ENCODE results near the gene MAVS. TPM values are rescaled to one million over a fixed set of nuclear protein-coding genes. Genes with fewer than 3 reads are reported as not detected.
"Not testable (repeated sequence)": the region's sequence is repeated elsewhere in the genome, so short reads cannot be mapped to it uniquely, and the experiment has no call there.

MAVS gene
- total RNA-seq, 3 donors from 2014 or later: 23.3 to 32.3 (median 24.6) TPM

DNA sequence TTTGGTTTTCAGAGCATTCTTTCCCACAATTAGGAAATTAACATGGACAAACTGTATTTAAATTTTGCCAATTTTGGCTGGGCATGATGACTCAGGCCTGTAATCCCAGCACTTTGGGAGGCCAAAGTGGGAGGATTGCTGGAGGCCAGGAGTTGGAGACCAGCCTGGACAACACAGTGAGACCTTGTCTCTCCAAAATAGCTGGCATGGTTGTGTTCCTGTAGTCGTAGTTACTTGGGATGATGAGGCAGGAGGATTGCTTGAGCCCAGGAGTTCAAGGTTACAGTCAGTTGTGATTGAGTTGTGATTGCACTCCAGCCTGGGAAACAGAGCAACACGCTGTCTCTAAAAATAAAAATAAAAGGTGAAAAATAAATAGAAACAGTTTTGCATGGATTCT is 57.6 kb downstream of the MAVS start:
- no peak for DNase-seq (ENCODE audit: low spot score in 2 of 2)
- no peak overlapping the region for H3K27ac ChIP-seq
- TF ChIP-seq, protein P1, sequence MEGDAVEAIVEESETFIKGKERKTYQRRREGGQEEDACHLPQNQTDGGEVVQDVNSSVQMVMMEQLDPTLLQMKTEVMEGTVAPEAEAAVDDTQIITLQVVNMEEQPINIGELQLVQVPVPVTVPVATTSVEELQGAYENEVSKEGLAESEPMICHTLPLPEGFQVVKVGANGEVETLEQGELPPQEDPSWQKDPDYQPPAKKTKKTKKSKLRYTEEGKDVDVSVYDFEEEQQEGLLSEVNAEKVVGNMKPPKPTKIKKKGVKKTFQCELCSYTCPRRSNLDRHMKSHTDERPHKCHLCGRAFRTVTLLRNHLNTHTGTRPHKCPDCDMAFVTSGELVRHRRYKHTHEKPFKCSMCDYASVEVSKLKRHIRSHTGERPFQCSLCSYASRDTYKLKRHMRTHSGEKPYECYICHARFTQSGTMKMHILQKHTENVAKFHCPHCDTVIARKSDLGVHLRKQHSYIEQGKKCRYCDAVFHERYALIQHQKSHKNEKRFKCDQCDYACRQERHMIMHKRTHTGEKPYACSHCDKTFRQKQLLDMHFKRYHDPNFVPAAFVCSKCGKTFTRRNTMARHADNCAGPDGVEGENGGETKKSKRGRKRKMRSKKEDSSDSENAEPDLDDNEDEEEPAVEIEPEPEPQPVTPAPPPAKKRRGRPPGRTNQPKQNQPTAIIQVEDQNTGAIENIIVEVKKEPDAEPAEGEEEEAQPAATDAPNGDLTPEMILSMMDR (IDR thresholded peaks at IDR 0.05): no peak
- TF ChIP-seq POLR2AphosphoS5 (IDR thresholded peaks at IDR 0.05): no peak
- no peak overlapping the region for H3K4me3 ChIP-seq
- H3K36me3 ChIP-seq: no peaks in the 10 kb centered on the region
- H3K4me1 ChIP-seq: no peaks in the 10 kb centered on the region
- no peaks in the 10 kb centered on the region for H3K27me3 ChIP-seq
- intact Hi-C loops (cut with DNase I; ENCODE audit: low total_unique reads): no loop called here
- H3K9me3 ChIP-seq: no peaks in the 10 kb centered on the region

DNA sequence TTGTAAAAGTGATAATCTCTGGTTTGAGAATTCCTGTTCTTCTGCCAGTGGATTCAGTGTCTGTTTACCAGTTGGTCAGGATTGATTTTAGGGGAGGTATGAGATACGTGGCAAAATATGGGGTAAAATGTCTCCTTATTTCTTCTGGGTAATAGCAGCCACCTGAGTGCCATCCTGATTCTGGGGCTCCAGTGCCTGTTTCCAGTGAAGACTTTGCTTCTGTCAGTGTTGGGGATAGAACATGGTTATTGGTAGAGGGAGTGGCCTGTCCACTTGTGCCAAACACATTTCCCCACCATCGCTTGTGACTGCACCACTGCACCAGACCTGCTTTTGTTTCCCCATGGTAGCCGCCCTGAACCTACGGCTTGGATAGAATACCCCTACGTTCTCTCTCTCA is 58.2 kb downstream of the MAVS start:
- no peak for TF ChIP-seq POLR2A (IDR thresholded peaks at IDR 0.05)
- TF ChIP-seq POLR2AphosphoS5 (IDR thresholded peaks at IDR 0.05): no peak
- TF ChIP-seq, protein P1 (IDR thresholded peaks at IDR 0.05): no peak
- Histone ChIP-seq H3K4me3 (no peak overlapping the region), H3K4me1 (no peaks in the 10 kb centered on the region), H3K27ac (no peak overlapping the region), H3K36me3 (no peaks in the 10 kb centered on the region), H3K9me3 (no peaks in the 10 kb centered on the region), H3K27me3 (no peaks in the 10 kb centered on the region)
- intact Hi-C loops (cut with DNase I; ENCODE audit: low total_unique reads): no loop called here
- no peak for DNase-seq (ENCODE audit: low spot score in 2 of 2)

DNA sequence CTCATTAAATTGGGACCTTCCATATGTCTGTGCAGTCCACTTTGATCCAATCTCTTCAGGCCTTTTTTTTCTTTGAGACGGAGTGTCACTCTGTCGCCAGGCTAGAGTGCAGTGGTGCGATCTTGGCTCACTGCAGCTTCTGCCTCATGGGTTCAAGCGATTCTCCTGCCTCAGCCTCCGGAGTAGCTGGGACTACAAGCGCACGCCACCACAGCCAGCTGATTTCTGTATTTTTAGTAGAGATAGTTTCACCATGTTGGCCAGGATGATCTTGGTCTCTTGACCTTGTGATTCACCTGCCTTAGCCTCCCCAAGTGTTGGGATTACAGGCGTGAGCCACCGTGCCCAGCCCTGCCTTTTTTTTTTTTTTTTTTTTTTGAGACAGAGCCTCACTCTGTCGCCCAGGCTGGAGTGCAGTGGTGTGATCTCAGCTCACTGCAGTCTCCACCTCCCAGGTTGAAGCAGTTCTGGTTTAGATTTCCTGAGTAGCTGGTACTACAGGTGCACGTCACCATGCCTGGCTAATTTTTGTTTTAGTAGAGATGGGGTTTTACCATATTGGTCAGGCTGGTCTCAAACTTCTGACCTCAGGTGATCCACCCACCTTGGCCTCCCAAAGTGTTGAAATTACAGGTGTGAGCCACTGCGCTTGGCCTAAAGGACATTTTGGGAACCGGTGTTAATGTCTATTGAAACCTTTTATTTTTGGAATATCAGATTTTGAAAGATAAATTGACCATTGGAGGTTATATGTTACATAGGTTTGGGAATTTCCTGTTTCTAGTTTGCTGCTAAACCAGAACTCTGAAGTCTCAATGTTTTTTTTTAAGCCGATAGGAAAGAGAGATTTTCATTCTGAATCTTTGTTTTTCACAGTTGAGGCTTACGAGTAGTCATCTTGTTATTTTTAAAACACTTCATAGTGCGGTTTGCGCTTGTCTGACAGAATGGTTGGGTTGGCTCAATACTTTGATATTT is 60.4 kb downstream of the MAVS start:
- H3K4me3 ChIP-seq; H3K27ac ChIP-seq; H3K9me3 ChIP-seq; H3K4me1 ChIP-seq; intact Hi-C loops (cut with DNase I; ENCODE audit: low total_unique reads); H3K27me3 ChIP-seq; H3K36me3 ChIP-seq; DNase-seq (ENCODE audit: low spot score in 2 of 2): not testable (repeated sequence)

DNA sequence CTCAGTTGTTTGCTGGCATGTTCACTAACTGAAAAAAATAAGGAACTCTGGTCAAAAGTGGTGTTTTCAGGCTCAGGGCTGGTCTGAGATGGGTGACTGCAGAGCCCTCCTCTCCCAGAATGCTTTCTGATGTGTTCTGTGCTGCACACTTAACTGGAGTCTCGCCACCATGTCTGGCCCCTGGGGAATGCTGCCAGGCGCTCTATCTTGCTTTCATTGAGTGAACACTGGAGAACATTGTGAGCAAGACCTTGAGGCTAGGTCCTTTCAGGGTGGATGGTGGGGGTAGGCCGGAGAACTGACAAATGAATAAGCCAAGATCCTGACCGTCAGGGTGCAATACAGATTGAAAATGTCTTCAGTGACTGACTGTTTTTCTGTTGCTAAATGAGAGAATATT is 62.0 kb downstream of the MAVS start:
- H3K4me1 ChIP-seq: no peaks in the 10 kb centered on the region
- TF ChIP-seq POLR2A (IDR thresholded peaks at IDR 0.05): no peak
- TF ChIP-seq POLR2AphosphoS5 (IDR thresholded peaks at IDR 0.05): no peak
- DNase-seq (ENCODE audit: low spot score in 2 of 2): no peak
- H3K9me3 ChIP-seq: no peaks in the 10 kb centered on the region
- intact Hi-C loops (cut with DNase I; ENCODE audit: low total_unique reads): no loop called here
- no peak overlapping the region for H3K27ac ChIP-seq
- no peaks in the 10 kb centered on the region for H3K36me3 ChIP-seq
- no peak overlapping the region for H3K4me3 ChIP-seq
- no peaks in the 10 kb centered on the region for H3K27me3 ChIP-seq

DNA sequence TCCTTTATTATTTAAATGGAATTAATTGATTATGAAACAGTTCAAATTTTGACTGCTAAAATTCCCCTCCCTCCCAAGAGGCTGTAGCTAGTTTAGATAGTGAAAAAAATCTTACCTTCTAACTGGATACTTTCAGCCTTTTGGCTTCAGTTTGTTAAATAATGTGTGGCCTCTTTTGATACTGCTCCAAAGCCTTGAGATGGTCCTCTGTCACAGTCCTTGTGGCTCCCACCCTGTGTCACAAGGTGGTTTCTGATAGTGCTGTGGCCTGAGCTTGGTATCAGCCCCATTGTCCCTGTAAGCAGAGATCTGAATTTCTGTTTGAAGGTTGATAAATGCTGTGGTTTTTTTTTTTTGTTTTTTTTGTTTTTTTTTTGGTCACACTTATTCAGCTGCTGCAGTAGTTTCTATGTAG is 63.3 kb downstream of the MAVS start:
- Histone ChIP-seq H3K27me3 (no peaks in the 10 kb centered on the region), H3K9me3 (no peaks in the 10 kb centered on the region), H3K4me3 (no peak overlapping the region), H3K4me1 (no peaks in the 10 kb centered on the region), H3K36me3 (no peaks in the 10 kb centered on the region), H3K27ac (no peak overlapping the region)
- TF ChIP-seq POLR2AphosphoS5 (IDR thresholded peaks at IDR 0.05) (no peak), POLR2A (IDR thresholded peaks at IDR 0.05) (no peak)
- TF ChIP-seq, protein P1 (IDR thresholded peaks at IDR 0.05): no peak
- no peak for DNase-seq (ENCODE audit: low spot score in 2 of 2)
- intact Hi-C loops (cut with DNase I; ENCODE audit: low total_unique reads): no loop called here

DNA sequence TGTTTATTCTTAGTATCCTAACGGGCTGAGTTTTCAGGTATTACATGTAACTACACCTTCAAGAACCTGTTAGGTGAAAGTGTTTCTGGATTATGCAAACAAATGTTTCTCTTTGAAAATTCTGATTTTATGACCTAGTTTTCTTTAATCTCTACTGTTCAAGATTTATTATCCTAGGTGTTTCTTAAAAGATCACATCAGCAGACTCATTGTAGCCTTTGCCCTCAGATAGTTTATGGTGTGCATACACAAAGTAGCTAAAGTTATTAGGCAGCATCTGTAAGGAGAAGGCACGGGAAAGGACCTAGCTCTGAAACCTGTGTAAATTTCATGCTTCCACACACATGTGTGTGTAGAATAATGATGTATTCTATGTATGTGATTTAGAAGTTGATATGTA is 64.2 kb downstream of the MAVS start:
- Histone ChIP-seq H3K4me3 (no peak overlapping the region), H3K4me1 (no peaks in the 10 kb centered on the region), H3K36me3 (no peaks in the 10 kb centered on the region), H3K27ac (no peak overlapping the region), H3K9me3 (no peaks in the 10 kb centered on the region), H3K27me3 (no peaks in the 10 kb centered on the region)
- DNase-seq (ENCODE audit: low spot score in 2 of 2): no peak
- intact Hi-C loops (cut with DNase I; ENCODE audit: low total_unique reads): no loop called here
- TF ChIP-seq POLR2AphosphoS5 (IDR thresholded peaks at IDR 0.05) (no peak), POLR2A (IDR thresholded peaks at IDR 0.05) (no peak)
- TF ChIP-seq, protein P1 (IDR thresholded peaks at IDR 0.05): no peak
